NK-92 treated with Interleukin-12 subunit alpha and Interleukin-12 subunit beta, amount 100 ng/mL, for 24 hours (cell line): Measurements from ENCODE around the gene INSR.
"Not testable (repeated sequence)": the region's sequence is repeated elsewhere in the genome, so short reads cannot be mapped to it uniquely, and the experiment has no call there.

Experiments used
- DNase-seq: peaks from one replicate; lab custom pipeline; 2025; lab: John Stamatoyannopoulos, UW

INSR gene

GRCh38 chr19:7098701-7099596 is 195.3 kb downstream of the INSR start:
- DNase-seq, result peak; percentile 85

GRCh38 chr19:7098096-7098495 is 196.1 kb downstream of the INSR start:
- DNase-seq, result no peak

GRCh38 chr19:7088999-7089398 is 205.2 kb downstream of the INSR start:
- DNase-seq, result no peak

- DNase-seq, result no peak
These were observed 210.9 kb downstream of the INSR start for GRCh38 chr19:7083076-7083956.

GRCh38 chr19:7078008-7078407 is 216.2 kb downstream of the INSR start:
- no peak for DNase-seq

GRCh38 chr19:7076151-7076550 is 218.1 kb downstream of the INSR start:
- DNase-seq, result no peak

- no peak for DNase-seq
These were observed 219.4 kb downstream of the INSR start for GRCh38 chr19:7074705-7075282.

- DNase-seq, result no peak
These were observed 221.7 kb downstream of the INSR start for GRCh38 chr19:7072541-7072940.

GRCh38 chr19:7069904-7070226 is 224.3 kb downstream of the INSR start:
- no peak for DNase-seq

- peak; percentile 99 for DNase-seq
These were observed 224.9 kb downstream of the INSR start, which contains the start of gene ZNF557 for GRCh38 chr19:7069042-7069903. ZNF557 (plus strand) TSS chr19:7069703; CDS start chr19:7075075, 5,372 bp downstream.

- no peak for DNase-seq
These were observed 225.6 kb downstream of the INSR start for GRCh38 chr19:7068599-7068998.

- DNase-seq, result no peak
These were observed 226.5 kb downstream of the INSR start for GRCh38 chr19:7067716-7068115.

- not testable (repeated sequence) for DNase-seq
These were observed 227.1 kb downstream of the INSR start for GRCh38 chr19:7067122-7067521.

- no peak for DNase-seq
These were observed 230.3 kb downstream of the INSR start for GRCh38 chr19:7063764-7064418.

GRCh38 chr19:7063339-7063738 is 230.9 kb downstream of the INSR start:
- no peak for DNase-seq
